IMR-90 (cell line): ENCODE measurements around the gene MTF1.

Source experiments
- BHLHE40 ChIP-seq: fragments of 150-350 bp; IDR thresholded peaks from 2 replicates; pipeline ENCODE4 v1.6.1; 2016; ENCODE audit warnings: mild to moderate bottlenecking, low read depth, low read length
- CEBPB ChIP-seq: IDR thresholded peaks from 2 replicates; pipeline ENCODE4 v1.6.1; 2012; ENCODE audit warnings: low read depth, low read length, improper control_type of control experiment
- CHD1 ChIP-seq: IDR thresholded peaks from 2 replicates; pipeline ENCODE4 v1.6.1; 2012; ENCODE audit warnings: low read depth, low read length, improper control_type of control experiment
- MAFK ChIP-seq: IDR thresholded peaks from 2 replicates; pipeline ENCODE4 v1.6.1; 2012; ENCODE audit warnings: low read depth, low read length, improper control_type of control experiment
- MAZ ChIP-seq: IDR thresholded peaks from 2 replicates; pipeline ENCODE4 v1.6.1; 2012; ENCODE audit warnings: low read depth, mild to moderate bottlenecking, low read length, improper control_type of control experiment, moderate library complexity, borderline replicate concordance
- MXI1 ChIP-seq: IDR thresholded peaks from 2 replicates; pipeline ENCODE4 v1.6.1; 2012; ENCODE audit warnings: low read depth, mild to moderate bottlenecking, low read length, moderate library complexity, borderline replicate concordance
- NFE2L2 ChIP-seq: fragments of 150-350 bp; IDR thresholded peaks from 2 replicates; pipeline ENCODE4 v1.6.1; 2016; ENCODE audit warnings: low read depth, mild to moderate bottlenecking, low read length
- POLR2A ChIP-seq: IDR thresholded peaks from 2 replicates; pipeline ENCODE4 v1.6.1; 2012; ENCODE audit warnings: mild to moderate bottlenecking, low read depth, low read length
- RAD21 ChIP-seq: IDR thresholded peaks from 2 replicates; pipeline ENCODE4 v1.6.1; 2012; ENCODE audit warnings: low read length, improper control_type of control experiment
- RCOR1 ChIP-seq: IDR thresholded peaks from 2 replicates; pipeline ENCODE4 v1.6.1; 2012; ENCODE audit warnings: mild to moderate bottlenecking, low read length, improper control_type of control experiment; ENCODE audit not compliant: insufficient replicate concordance
- RFX5 ChIP-seq: IDR thresholded peaks from 2 replicates; pipeline ENCODE4 v1.8.0; 2012; ENCODE audit warnings: low read depth, mild to moderate bottlenecking, low read length, moderate library complexity
- SMC3 ChIP-seq: fragments of 150-350 bp; IDR thresholded peaks from 2 replicates; pipeline ENCODE4 v1.6.1; 2016; ENCODE audit warnings: low read depth, mild to moderate bottlenecking, antibody characterized with exemption, low read length, moderate library complexity
- TF ChIP-seq, protein P1 (sequence below): conservative IDR thresholded peaks from 2 replicates; pipeline ENCODE4 v1.5.1; 2012; ENCODE audit warnings: mild to moderate bottlenecking, low read depth, low read length, improper control_type of control experiment

DNA sequence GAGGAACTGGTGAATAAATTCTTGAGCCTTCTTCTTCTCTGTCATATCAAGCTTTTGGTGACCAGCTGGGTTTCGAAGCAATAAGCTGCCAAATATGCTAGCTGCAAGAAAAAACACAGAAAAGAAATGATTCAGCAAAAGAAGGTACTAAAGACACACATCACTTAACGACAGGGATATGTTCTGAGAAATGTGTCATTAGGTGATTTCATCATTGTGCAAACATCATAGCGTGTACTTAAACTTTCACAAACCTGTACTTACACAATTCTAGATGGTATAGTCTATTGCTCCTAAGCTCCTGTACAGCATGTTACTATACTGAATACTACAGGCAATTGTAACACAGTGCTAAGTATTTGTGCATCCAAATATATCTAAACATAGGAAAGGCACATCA lies 2.9 kb upstream of the MTF1 start:
- no peak for TF ChIP-seq MAZ
- no peak for TF ChIP-seq RAD21
- TF ChIP-seq NFE2L2: no peak
- peak; percentile 24; the same call in 1 of the 2 replicates for TF ChIP-seq CEBPB
- TF ChIP-seq, protein P1, sequence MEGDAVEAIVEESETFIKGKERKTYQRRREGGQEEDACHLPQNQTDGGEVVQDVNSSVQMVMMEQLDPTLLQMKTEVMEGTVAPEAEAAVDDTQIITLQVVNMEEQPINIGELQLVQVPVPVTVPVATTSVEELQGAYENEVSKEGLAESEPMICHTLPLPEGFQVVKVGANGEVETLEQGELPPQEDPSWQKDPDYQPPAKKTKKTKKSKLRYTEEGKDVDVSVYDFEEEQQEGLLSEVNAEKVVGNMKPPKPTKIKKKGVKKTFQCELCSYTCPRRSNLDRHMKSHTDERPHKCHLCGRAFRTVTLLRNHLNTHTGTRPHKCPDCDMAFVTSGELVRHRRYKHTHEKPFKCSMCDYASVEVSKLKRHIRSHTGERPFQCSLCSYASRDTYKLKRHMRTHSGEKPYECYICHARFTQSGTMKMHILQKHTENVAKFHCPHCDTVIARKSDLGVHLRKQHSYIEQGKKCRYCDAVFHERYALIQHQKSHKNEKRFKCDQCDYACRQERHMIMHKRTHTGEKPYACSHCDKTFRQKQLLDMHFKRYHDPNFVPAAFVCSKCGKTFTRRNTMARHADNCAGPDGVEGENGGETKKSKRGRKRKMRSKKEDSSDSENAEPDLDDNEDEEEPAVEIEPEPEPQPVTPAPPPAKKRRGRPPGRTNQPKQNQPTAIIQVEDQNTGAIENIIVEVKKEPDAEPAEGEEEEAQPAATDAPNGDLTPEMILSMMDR: no peak
- TF ChIP-seq POLR2A: no peak
- TF ChIP-seq SMC3: no peak
- no peak for TF ChIP-seq RFX5
- no peak for TF ChIP-seq RCOR1
- no peak for TF ChIP-seq MAFK
- TF ChIP-seq CHD1: no peak
- TF ChIP-seq BHLHE40: no peak
- no peak for TF ChIP-seq MXI1
